Heart right ventricle (tissue), 16 donors: ENCODE data around the gene RBM4. TPM values are rescaled to one million over a fixed set of nuclear protein-coding genes. Genes with fewer than 3 reads are reported as not detected.
"Not testable (repeated sequence)": the region's sequence is repeated elsewhere in the genome, so short reads cannot be mapped to it uniquely, and the experiment has no call there.

Experiments used
- ATAC-seq, 8 donors: fragments of 200-7000 bp; cut with Tn5 transposase; one replicate each; pipeline ENCODE4 v1.9.1; 2020; ENCODE audit warnings: mild to moderate bottlenecking in 8 of 8, moderate library complexity in 8 of 8, moderate number of reproducible peaks in 1 of 8
- DNase-seq, 2 donors: peaks; one replicate each; pipeline ENCODE4 v3.0.0-alpha.2; 2020
- H3K27ac ChIP-seq, 10 donors: fragments of 200-600 bp; sonication (generic) in 2 of 10; one replicate each; pipeline versions ENCODE4 v1.5.0 to v1.8.0; 2020 to 2022; ENCODE audit warnings: mild to moderate bottlenecking in 3 of 10
- H3K27me3 ChIP-seq, 7 donors: fragments of 200-600 bp; one replicate each; pipeline ENCODE4 v1.8.0; 2021 to 2022; ENCODE audit warnings: mild to moderate bottlenecking in 2 of 7
- H3K36me3 ChIP-seq, 9 donors: fragments of 200-600 bp; sonication (generic) in 1 of 9; one replicate each; pipeline versions ENCODE4 v1.5.0 to v1.8.0; 2020 to 2022; ENCODE audit warnings: mild to moderate bottlenecking in 2 of 9
- H3K4me1 ChIP-seq, 9 donors: fragments of 200-600 bp; sonication (generic) in 1 of 9; one replicate each; pipeline versions ENCODE4 v1.5.0 to v1.8.0; 2020 to 2022; ENCODE audit warnings: mild to moderate bottlenecking in 4 of 9
- H3K4me3 ChIP-seq, 10 donors: fragments of 200-600 bp; sonication (generic) in 2 of 10; one replicate each; pipeline versions ENCODE4 v1.5.0 to v1.8.0; 2020 to 2022; ENCODE audit warnings: mild to moderate bottlenecking in 7 of 10, moderate library complexity in 2 of 10
- H3K9me3 ChIP-seq, 11 donors: fragments of 200-600 bp in 10 of 11; sonication (generic) in 2 of 11; one replicate each; pipeline versions ENCODE4 v1.5.0 to v1.8.0; 2013 to 2022; ENCODE audit warnings: mild to moderate bottlenecking in 2 of 11, control low read depth in 1 of 11, moderate library complexity in 1 of 11
- WGBS, 2 donors: extraction: QIAGEN DNeasy Blood & Tissue Kit; methylation state at CpG; one replicate each; pipeline ENCODE4 v1.1.7; 2013; ENCODE audit warnings: inconsistent platforms in 1 of 2; 5-methylcytosine and 5-hydroxymethylcytosine counted together
- intact Hi-C, 10 donors: fragments of 100-400 bp; cut with DNase I; formaldehyde crosslinking; loops; one replicate each; pipeline versions ENCODE4 v1.11.1 to v1.14.2; 2022
- polyA plus RNA-seq, 2 donors: library from polyadenylated mRNA; stranded (reverse); fragments of 200-250 nt; gene quantifications; one replicate each; pipeline ENCODE4 v1.2.3, GENCODE V29; 2013
- total RNA-seq, 10 donors: library from RNA; stranded (reverse); fragmentation: NEBNext Ultra II Directional in 3 of 10; extraction: Animal tissue kit (Norgen Biotek cat#: 25700) in 3 of 10; gene quantifications; one replicate each; pipeline versions ENCODE4 v1.2.1 to v1.2.4, GENCODE V29; 2021 to 2023
- TF ChIP-seq, protein P1 (sequence below), 9 donors: fragments of 200-600 bp; sonication (generic) in 2 of 9; IDR thresholded peaks; one replicate each; pipeline versions ENCODE4 v1.5.0 to v1.8.0; 2021 to 2022; ENCODE audit warnings: antibody characterized with exemption in 9 of 9, mild to moderate bottlenecking in 5 of 9, moderate library complexity in 1 of 9
- donor health status: Arrhythmogenic right ventricular cardiomyopathy.
- donor health status: ischemic (EF 13 %, LVEDD 7.1; RV severe dilation, severe dysfunction).
- donor health status: healthy with polysubstance abuse.
- donor health status: DM: no; HTN: yes; CAD: no.
- donor health status: DM: no; HTN: no; CAD: no.
- donor health status: ischemic (EF 25% LVEDD 6.9; RV normal size, moderate dysfunction).
- donor health status: ischemic (EF 25% LVEDD 5.7; RV mildly dilated, moderate dysfunction).
- donor health status: healthy.
- donor health status: DM: yes; HTN: yes; CAD: no.
- donor health status: Ischemic cardiomyopathy.
- donor health status: ischemic (EF 35%, LVEDD 5.7; RV mildly dilated, moderate dysfunction).
- donor health status: nonischemic (EF 11% LVEDD 7.7; RV severe dilation, severe dysfunction).
- donor health status: DM: yes; HTN: yes; CAD: no.
- donor health status: PGD.
- donor health status: ischemic (EF 29% LVEDD 5.4; RV normal size, mild dysfunction).
- donor health status: nonischemic (EF 23%, LVEDD 6.1; RV moderate dilation, normal function).

Gene RBM4
- total and polyA plus RNA-seq, 12 donors = 37.9 to 77.0 (median 55.3) TPM

DNA sequence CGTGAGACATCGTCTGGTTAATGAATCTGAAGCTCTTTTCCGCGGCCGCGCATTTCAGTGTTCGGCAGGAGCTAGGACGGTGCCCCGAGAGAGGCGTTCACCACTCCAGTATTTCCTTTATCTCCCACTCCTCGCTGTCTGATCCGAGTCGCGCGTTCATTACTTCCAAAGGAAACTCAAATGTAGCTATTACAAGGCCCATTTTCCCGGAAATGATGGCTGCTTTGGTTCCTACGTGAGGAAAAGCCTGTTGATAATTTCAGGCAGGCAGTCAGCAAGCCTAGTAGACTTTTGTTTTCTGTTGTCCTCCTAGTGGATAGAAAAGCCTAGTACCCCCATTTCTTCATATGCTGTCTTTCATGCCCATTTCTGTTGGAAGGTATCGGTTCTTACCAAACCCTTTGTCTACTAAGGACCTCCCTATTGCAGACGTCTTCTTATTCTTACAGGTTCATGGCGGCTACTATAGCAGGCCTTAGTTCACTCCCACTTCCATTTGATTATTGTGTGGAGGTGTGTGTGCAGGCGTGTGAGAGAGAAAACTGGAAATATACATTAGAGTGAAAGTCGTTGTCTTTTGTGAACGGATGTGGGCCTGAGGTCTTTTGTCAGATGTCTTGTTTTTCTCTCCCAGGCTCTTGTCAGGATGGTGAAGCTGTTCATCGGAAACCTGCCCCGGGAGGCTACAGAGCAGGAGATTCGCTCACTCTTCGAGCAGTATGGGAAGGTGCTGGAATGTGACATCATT, 737 bp downstream of the RBM4 start:
- peak in 1 of 2 donors; percentile 16 for DNase-seq
- H3K27ac ChIP-seq = peak overlapping the region; percentile 64 to 94 (median 89)
- no peaks in the 10 kb centered on the region for H3K9me3 ChIP-seq
- peaks cover 21 to 76% (median 61%) of the 10 kb centered on the region in 9 donors for H3K4me1 ChIP-seq
- intact Hi-C loops = loop anchor here in 5 of 10 donors (2.0 to 5.0 kb wide), 3 partner anchors 22 to 46 kb away; partner anchors contain the start of genes CCDC87 (in 2 of the 5), CCS (in 2 of the 5), RBM14 (in 2 of the 5) and RBM4B (in 2 of the 5)
- peaks cover 0 to 58% (median 22%) of the 10 kb centered on the region in 9 donors for H3K36me3 ChIP-seq
- H3K27me3 ChIP-seq = no peaks in the 10 kb centered on the region
- H3K4me3 ChIP-seq = peak overlapping the region; percentile 53 to 93 (median 78)
- ATAC-seq = peak in 6 of 8 donors; percentile 0 to 14 (median 5)
- TF ChIP-seq, protein P1, sequence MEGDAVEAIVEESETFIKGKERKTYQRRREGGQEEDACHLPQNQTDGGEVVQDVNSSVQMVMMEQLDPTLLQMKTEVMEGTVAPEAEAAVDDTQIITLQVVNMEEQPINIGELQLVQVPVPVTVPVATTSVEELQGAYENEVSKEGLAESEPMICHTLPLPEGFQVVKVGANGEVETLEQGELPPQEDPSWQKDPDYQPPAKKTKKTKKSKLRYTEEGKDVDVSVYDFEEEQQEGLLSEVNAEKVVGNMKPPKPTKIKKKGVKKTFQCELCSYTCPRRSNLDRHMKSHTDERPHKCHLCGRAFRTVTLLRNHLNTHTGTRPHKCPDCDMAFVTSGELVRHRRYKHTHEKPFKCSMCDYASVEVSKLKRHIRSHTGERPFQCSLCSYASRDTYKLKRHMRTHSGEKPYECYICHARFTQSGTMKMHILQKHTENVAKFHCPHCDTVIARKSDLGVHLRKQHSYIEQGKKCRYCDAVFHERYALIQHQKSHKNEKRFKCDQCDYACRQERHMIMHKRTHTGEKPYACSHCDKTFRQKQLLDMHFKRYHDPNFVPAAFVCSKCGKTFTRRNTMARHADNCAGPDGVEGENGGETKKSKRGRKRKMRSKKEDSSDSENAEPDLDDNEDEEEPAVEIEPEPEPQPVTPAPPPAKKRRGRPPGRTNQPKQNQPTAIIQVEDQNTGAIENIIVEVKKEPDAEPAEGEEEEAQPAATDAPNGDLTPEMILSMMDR (IDR thresholded peaks at IDR 0.05) = peak in 1 of 9 donors; percentile 7
- 3% methylated on average over 27 of the region's 27 CpGs for WGBS, 2 donors

GRCh38 chr11:66639814-66640340, 1.4 kb downstream of the RBM4 start:
- intact Hi-C loops = loop anchor here in 7 of 10 donors (2.0 to 5.0 kb wide), 3 partner anchors 23 to 47 kb away; partner anchors contain the start of genes RBM4B (in 4 of the 7), CCDC87 (in 2 of the 7), CCS (in 2 of the 7) and RBM14 (in 2 of the 7)
- WGBS, 2 donors = 56 to 65% methylated on average over 8 of the region's 10 CpGs
- Histone ChIP-seq H3K27ac (peak overlapping the region in 2 of 10 donors; percentile 19 to 94), H3K36me3 (peaks cover 0 to 58% (median 29%) of the 10 kb centered on the region in 9 donors), H3K4me3 (peak overlapping the region in 9 of 10 donors; percentile 53 to 93 (median 76)), H3K4me1 (peaks cover 24 to 83% (median 67%) of the 10 kb centered on the region in 9 donors)
- not testable (repeated sequence) for H3K27me3 ChIP-seq, DNase-seq, ATAC-seq, H3K9me3 ChIP-seq

DNA sequence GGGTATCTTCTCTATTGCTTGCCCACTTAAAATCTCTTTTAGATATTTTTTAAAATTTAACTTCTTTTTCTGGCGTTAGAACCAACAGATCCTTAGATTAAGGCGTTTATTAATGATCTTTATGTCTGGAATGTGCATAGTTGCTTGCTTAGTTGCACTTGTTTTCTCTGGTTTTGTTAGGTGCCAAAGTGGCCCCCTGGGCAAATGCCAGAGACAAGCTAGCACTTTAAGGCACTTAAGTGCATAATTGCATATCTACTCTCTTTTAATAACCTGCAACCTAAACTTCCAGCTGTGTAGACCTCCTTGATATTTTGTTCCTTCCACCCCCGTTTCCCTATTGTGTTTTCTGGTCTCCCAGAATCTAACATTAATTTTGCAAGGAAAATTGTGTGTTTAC, 3.3 kb downstream of the RBM4 start:
- intact Hi-C loops = loop anchor here in 2 of 10 donors (5.0 kb wide), 1 partner anchor 35 kb away; the partner anchor contains the start of gene RBM4B (in 2 of the 2)
- TF ChIP-seq, protein P1 (IDR thresholded peaks at IDR 0.05) = no peak
- ATAC-seq = no peak
- Histone ChIP-seq H3K4me1 (peaks cover 30 to 88% (median 85%) of the 10 kb centered on the region in 9 donors), H3K9me3 (no peaks in the 10 kb centered on the region), H3K4me3 (peak overlapping the region in 8 of 10 donors; percentile 18 to 93 (median 75)), H3K27me3 (no peaks in the 10 kb centered on the region), H3K27ac (peak overlapping the region in 1 of 10 donors; percentile 19), H3K36me3 (peaks cover 0 to 72% (median 43%) of the 10 kb centered on the region in 9 donors)
- DNase-seq = no peak
- 13 to 18% methylated on average over 3 of the region's 3 CpGs for WGBS, 2 donors

- Histone ChIP-seq H3K27ac (no peak overlapping the region), H3K36me3 (peaks cover 0 to 92% (median 43%) of the 10 kb centered on the region in 9 donors), H3K27me3 (no peaks in the 10 kb centered on the region), H3K4me1 (peaks cover 30 to 89% (median 78%) of the 10 kb centered on the region in 9 donors), H3K4me3 (peak overlapping the region in 2 of 10 donors; percentile 2 to 4), H3K9me3 (no peaks in the 10 kb centered on the region)
- WGBS, 2 donors = 88 to 89% methylated on average over 24 of the region's 24 CpGs
- intact Hi-C loops = loop anchor here in 2 of 10 donors (5.0 kb wide), 1 partner anchor 33 kb away; the partner anchor contains the start of gene RBM4B (in 2 of the 2)
- peak in 1 of 8 donors; percentile 23 for ATAC-seq
- TF ChIP-seq, protein P1 (IDR thresholded peaks at IDR 0.05) = no peak
- no peak for DNase-seq
Observed at GRCh38 chr11:66643745-66644437, 5.4 kb downstream of the RBM4 start.
